ENCODE data around the gene MET.

GRCh38 chr7:116797612-116798011 is 125.6 kb downstream of the MET start:
- no peak for TF ChIP-seq CTCF (IDR thresholded peaks at IDR 0.05 in 4 of 5, conservative IDR thresholded peaks at IDR 0.05 in 1 of 5)
- TF ChIP-seq POLR2A (IDR thresholded peaks at IDR 0.05) = no peak

Measured in gastrocnemius medialis (tissue), 4 donors.